SK-N-SH (cell line): ENCODE measurements around the gene CDC42. TPM values are rescaled to one million over a fixed set of nuclear protein-coding genes. Genes with fewer than 3 reads are reported as not detected.
A peak's percentile ranks its signal among the peaks of the same experiment; 100 is the strongest.

Experiments
- CTCF ChIA-PET: fragments of 300-600, 350-600 bp; formaldehyde crosslinking; extraction: SDS; loops from one replicate; lab custom pipeline; 2021; lab: Yijun Ruan, JAX
- POLR2A ChIA-PET: fragments of 350-600 bp; sonication (Branson Sonifier 250); formaldehyde crosslinking; extraction: SDS; loops from one replicate; lab custom pipeline; 2020; ENCODE audit warnings: antibody characterized with exemption, inconsistent platforms; lab: Yijun Ruan, JAX
- DNase-seq: peaks from one replicate; pipeline ENCODE4 v3.0.0; 2012
- H2AFZ ChIP-seq: fragments of 200-600 bp; sonication (generic); 2 replicates; pipeline ENCODE4 v1.8.1; 2016; ENCODE audit warnings: antibody characterized with exemption, mild to moderate bottlenecking, low read depth
- H3F3A ChIP-seq: fragments of 200-600 bp; sonication (generic); replicated peaks from 2 replicates; pipeline ENCODE3; 2016; ENCODE audit warnings: antibody characterized with exemption, mild to moderate bottlenecking; ENCODE audit not compliant: insufficient read depth
- H3K27ac ChIP-seq, 2 experiments: fragments of 200-500 bp in 1 of 2; fragments of 200-600 bp in 1 of 2; sonication (Bioruptor generic) in 1 of 2; sonication (generic), shearing (Covaris generic) in 1 of 2; 2 replicates each; pipeline versions ENCODE4 v1.5.1 to v1.6.1; 2014 to 2016; ENCODE audit warnings: low read depth in 2 of 2, inconsistent platforms in 1 of 2, low read length in 1 of 2, mild to moderate bottlenecking in 1 of 2, mixed read lengths in 1 of 2
- H3K27me3 ChIP-seq: fragments of 200-600 bp; sonication (generic), shearing (Covaris generic); 2 replicates; pipeline ENCODE4 v1.6.1; 2016; ENCODE audit warnings: mixed run types; ENCODE audit not compliant: insufficient read depth
- H3K36me3 ChIP-seq, 2 experiments: fragments of 200-500 bp in 1 of 2; fragments of 200-600 bp in 1 of 2; sonication (Bioruptor generic) in 1 of 2; sonication (generic) in 1 of 2; replicated peaks in 1 of 2; 2 replicates each; pipeline versions ENCODE3 to v1.5.1; 2014 to 2016; ENCODE audit warnings: low read length in 1 of 2, mild to moderate bottlenecking in 1 of 2; ENCODE audit not compliant: insufficient read depth in 2 of 2, control insufficient read depth in 1 of 2
- H3K4me1 ChIP-seq, 2 experiments: fragments of 200-500 bp in 1 of 2; fragments of 200-600 bp in 1 of 2; sonication (Bioruptor generic) in 1 of 2; sonication (generic), shearing (Covaris generic) in 1 of 2; 2 replicates each; pipeline versions ENCODE4 v1.5.1 to v1.6.1; 2014 to 2016; ENCODE audit warnings: low read depth in 1 of 2, low read length in 1 of 2, mixed run types in 1 of 2; ENCODE audit not compliant: insufficient read depth in 2 of 2, control insufficient read depth in 1 of 2
- H3K4me2 ChIP-seq: fragments of 200-600 bp; sonication (generic), shearing (Covaris generic); 2 replicates; pipeline ENCODE4 v1.6.1; 2017; ENCODE audit warnings: mixed run types
- H3K4me3 ChIP-seq, 2 experiments: fragments of 200-500 bp in 1 of 2; fragments of 200-600 bp in 1 of 2; sonication (Bioruptor generic) in 1 of 2; sonication (generic), shearing (Covaris generic) in 1 of 2; 2 replicates each; pipeline versions ENCODE4 v1.5.1 to v1.8.1; 2014 to 2016; ENCODE audit warnings: low read depth in 2 of 2, inconsistent platforms in 1 of 2, low read length in 1 of 2, mild to moderate bottlenecking in 1 of 2, mixed read lengths in 1 of 2, moderate library complexity in 1 of 2
- H3K79me2 ChIP-seq: fragments of 200-600 bp; sonication (generic); 2 replicates; pipeline ENCODE4 v1.8.1; 2017; ENCODE audit warnings: mild to moderate bottlenecking; ENCODE audit not compliant: insufficient read depth
- H3K9ac ChIP-seq: fragments of 200-600 bp; sonication (generic); 2 replicates; pipeline ENCODE4 v1.6.1; 2017; ENCODE audit warnings: mixed run types
- H3K9me2 ChIP-seq: fragments of 200-600 bp; sonication (generic); 2 replicates; pipeline ENCODE4 v1.6.1; 2017; ENCODE audit warnings: mixed run types
- H3K9me3 ChIP-seq: fragments of 200-600 bp; sonication (generic); 2 replicates; pipeline ENCODE4 v1.6.1; 2017; ENCODE audit warnings: mixed run types, mild to moderate bottlenecking, moderate library complexity
- H4K20me1 ChIP-seq: fragments of 200-600 bp; sonication (generic); 2 replicates; pipeline ENCODE4 v1.6.1; 2017; ENCODE audit warnings: mild to moderate bottlenecking, mixed run types; ENCODE audit not compliant: insufficient read depth
- CTCF ChIP-seq: fragments of 200-600 bp; sonication (generic); IDR thresholded peaks from 2 replicates; pipeline ENCODE4 v1.6.1; 2017; ENCODE audit warnings: antibody characterized with exemption, mild to moderate bottlenecking, moderate library complexity
- FOXM1 ChIP-seq: IDR thresholded peaks from 2 replicates; pipeline ENCODE4 v1.4.0; 2012; ENCODE audit warnings: low read depth, mild to moderate bottlenecking
- GABPA ChIP-seq: IDR thresholded peaks from 2 replicates; pipeline ENCODE4 v1.4.0; 2012; ENCODE audit warnings: low read depth, mild to moderate bottlenecking
- GATA2 ChIP-seq: sonication (generic); formaldehyde crosslinking; IDR thresholded peaks from 2 replicates; pipeline ENCODE4 v1.5.0; 2020; ENCODE audit warnings: mild to moderate bottlenecking, missing genetic modification reagents
- IRF3 ChIP-seq: fragments of 150-350 bp; IDR thresholded peaks from 2 replicates; pipeline ENCODE4 v1.6.1; 2016; ENCODE audit warnings: mild to moderate bottlenecking, low read depth, low read length
- MEF2A ChIP-seq: IDR thresholded peaks from 2 replicates; pipeline ENCODE4 v1.4.0; 2012; ENCODE audit warnings: low read depth, borderline replicate concordance
- PBX3 ChIP-seq: IDR thresholded peaks from 2 replicates; pipeline ENCODE4; 2012
- RCOR1 ChIP-seq: fragments of 150-350 bp; IDR thresholded peaks from 2 replicates; pipeline ENCODE4 v1.6.1; 2017; ENCODE audit warnings: antibody characterized with exemption, low read length
- REST ChIP-seq: IDR thresholded peaks from 2 replicates; pipeline ENCODE4 v1.6.1; 2012; ENCODE audit warnings: mild to moderate bottlenecking, low read depth, low read length, moderate library complexity
- RFX5 ChIP-seq: IDR thresholded peaks from 2 replicates; pipeline ENCODE4 v1.6.1; 2012; ENCODE audit warnings: mild to moderate bottlenecking, improper control_type of control experiment, low read length
- SIN3A ChIP-seq: IDR thresholded peaks from 2 replicates; pipeline ENCODE4 v1.6.1; 2012; ENCODE audit warnings: low read depth, mild to moderate bottlenecking, low read length, moderate library complexity, borderline replicate concordance
- SMC3 ChIP-seq: IDR thresholded peaks from 2 replicates; pipeline ENCODE4 v1.6.1; 2012; ENCODE audit warnings: low read depth, low read length, improper control_type of control experiment
- USF1 ChIP-seq: IDR thresholded peaks from 2 replicates; pipeline ENCODE4 v1.4.0; 2012; ENCODE audit warnings: low read depth, borderline replicate concordance
- whole genome bisulfite sequencing: methylation state at CpG from one replicate; pipeline ENCODE4 v1.1.6; 2017; ENCODE audit warnings: low lambda C conversion rate; 5-methylcytosine and 5-hydroxymethylcytosine counted together
- polyA plus RNA-seq, 3 experiments: library from polyadenylated mRNA; depleted of rRNA; stranded (reverse); fragments of >200 nt; gene quantifications; 2 replicates each; pipeline ENCODE4 v1.2.3, GENCODE V29; 2012

CDC42 gene
- polyA plus RNA-seq, 1 of the 3 experiments (the other 2 are of a cell fraction): 113 TPM

GRCh38 chr1:22045604-22046228 lies 6.8 kb upstream of the CDC42 start (continued):
- TF ChIP-seq IRF3 (no peak), CTCF (no peak)

GRCh38 chr1:22048351-22049192 lies 3.9 kb upstream of the CDC42 start:
- POLR2A ChIA-PET: no interaction called here
- Histone ChIP-seq H3K79me2 (peaks cover 10% of the 10 kb centered on the region), H3K4me2 (no peak overlapping the region), H3K9me2 (no peaks in the 10 kb centered on the region), H3K4me3 (no peak overlapping the region), H3K27ac (no peak overlapping the region), H3K9me3 (no peaks in the 10 kb centered on the region), H3K27me3 (no peaks in the 10 kb centered on the region), H3K4me1 (peaks cover 0 to 10% of the 10 kb centered on the region in 2 experiments; a peak in 1 of 4 replicates), H3K36me3 (no peaks in the 10 kb centered on the region), H4K20me1 (peaks cover 4% of the 10 kb centered on the region), H2AFZ (no peak overlapping the region), H3F3A (peaks cover 17% of the 10 kb centered on the region), H3K9ac (no peak overlapping the region)
- DNase-seq: no peak
- TF ChIP-seq GABPA: no peak
- peak; percentile 14; the same call in 1 of the 2 replicates for TF ChIP-seq USF1
- no peak for TF ChIP-seq SIN3A
- CTCF ChIA-PET: interaction anchor here (1.0 kb wide), 1 partner anchor 20 kb away, joined by 3 read pairs; no protein-coding TSS in a partner anchor
- 63% methylated on average over 8 of the region's 8 CpGs for WGBS

GRCh38 chr1:22050330-22050729 lies 2.2 kb upstream of the CDC42 start:
- Histone ChIP-seq H3K9ac (no peak overlapping the region), H3K9me2 (no peaks in the 10 kb centered on the region), H3K36me3 (peaks cover 0 to 12% of the 10 kb centered on the region in 2 experiments), H3K4me1 (peaks cover 0 to 3% of the 10 kb centered on the region in 2 experiments; a peak in 3 of 4 replicates), H3K4me2 (no peak overlapping the region), H3K27me3 (no peaks in the 10 kb centered on the region), H3K27ac (no peak overlapping the region), H3F3A (peaks cover 1% of the 10 kb centered on the region), H4K20me1 (peaks cover 20% of the 10 kb centered on the region), H3K79me2 (peaks cover 26% of the 10 kb centered on the region), H3K9me3 (no peaks in the 10 kb centered on the region), H2AFZ (no peak overlapping the region), H3K4me3 (no peak overlapping the region)
- DNase-seq: no peak
- ChIA-PET POLR2A (no interaction called here), CTCF (interaction anchor here (0.5 kb wide), 1 partner anchor 436 kb away, joined by 4 read pairs; no protein-coding TSS in a partner anchor)
- WGBS: 93% methylated on average over 3 of the region's 3 CpGs
- TF ChIP-seq MEF2A: no peak
- no peak for TF ChIP-seq REST
- TF ChIP-seq SMC3: no peak
- TF ChIP-seq RFX5: no peak
- no peak for TF ChIP-seq PBX3
- TF ChIP-seq GATA2 (CRISPR knock-in tag): no peak
- no peak for TF ChIP-seq RCOR1
- TF ChIP-seq FOXM1: no peak
